Progenitor cell of endocrine pancreas (in vitro differentiated cells): Measurements from ENCODE around the gene ADARB2. TPM values are rescaled to one million over a fixed set of nuclear protein-coding genes. Genes with fewer than 3 reads are reported as not detected.

ENCODE experiments used
- DNase-seq: peaks from one replicate; pipeline ENCODE4 v3.0.0; 2021; ENCODE audit warnings: low spot score; ENCODE audit not compliant: unreplicated experiment
- H3K27ac Mint-ChIP-seq: 2 replicates; pipeline ENCODE4 v1.8.0; 2021; ENCODE audit warnings: mild to moderate bottlenecking, moderate library complexity, mixed read lengths
- H3K27me3 Mint-ChIP-seq: 2 replicates; pipeline ENCODE4 v1.8.0; 2021; ENCODE audit warnings: mixed read lengths
- H3K36me3 Mint-ChIP-seq: 2 replicates; pipeline ENCODE4 v1.8.0; 2022; ENCODE audit warnings: mixed read lengths; ENCODE audit not compliant: insufficient read depth
- H3K4me1 Mint-ChIP-seq: 2 replicates; pipeline ENCODE4 v1.8.0; 2021; ENCODE audit warnings: low read depth, mixed read lengths
- H3K4me3 Mint-ChIP-seq: 2 replicates; pipeline ENCODE4 v1.8.0; 2021; ENCODE audit warnings: low read depth, mild to moderate bottlenecking, moderate library complexity, mixed read lengths
- H3K9me3 Mint-ChIP-seq: 2 replicates; pipeline ENCODE4 v1.8.0; 2021; ENCODE audit warnings: low read depth, mixed read lengths
- CTCF ChIP-seq: fragments of 200-600 bp; sonication (generic); IDR thresholded peaks from one replicate; pipeline ENCODE4 v1.5.0; 2021; ENCODE audit warnings: antibody characterized with exemption, mild to moderate bottlenecking; ENCODE audit not compliant: unreplicated experiment
- total RNA-seq: library from RNA; stranded (reverse); gene quantifications from 2 replicates; pipeline ENCODE4 v1.2.1, GENCODE V29; 2021

Gene ADARB2
- total RNA-seq, 1 donor from 2014 or later: 1.3 TPM

GRCh38 chr10:1515780-1516491 is 221.4 kb downstream of the ADARB2 start:
- no peak for DNase-seq
- TF ChIP-seq CTCF: no peak
- peaks cover 4% of the 10 kb centered on the region for H3K9me3 Mint-ChIP-seq
- H3K27me3 Mint-ChIP-seq: peaks cover 3% of the 10 kb centered on the region
- no peak overlapping the region for H3K4me3 Mint-ChIP-seq
- H3K27ac Mint-ChIP-seq: no peak overlapping the region
- H3K36me3 Mint-ChIP-seq: no peaks in the 10 kb centered on the region
- no peaks in the 10 kb centered on the region for H3K4me1 Mint-ChIP-seq

GRCh38 chr10:1515121-1515779 is 222.1 kb downstream of the ADARB2 start:
- Mint-ChIP-seq H3K27me3 (peaks cover 3% of the 10 kb centered on the region), H3K4me1 (no peaks in the 10 kb centered on the region), H3K4me3 (no peak overlapping the region), H3K9me3 (peaks cover 4% of the 10 kb centered on the region), H3K27ac (no peak overlapping the region), H3K36me3 (no peaks in the 10 kb centered on the region)
- no peak for TF ChIP-seq CTCF
- no peak for DNase-seq

- Mint-ChIP-seq H3K36me3 (no peaks in the 10 kb centered on the region), H3K4me3 (no peak overlapping the region), H3K27me3 (peaks cover 3% of the 10 kb centered on the region), H3K9me3 (peaks cover 4% of the 10 kb centered on the region), H3K27ac (no peak overlapping the region), H3K4me1 (no peaks in the 10 kb centered on the region)
- no peak for TF ChIP-seq CTCF
- DNase-seq: no peak
Observed at GRCh38 chr10:1514681-1515080, 222.6 kb downstream of the ADARB2 start.

GRCh38 chr10:1513221-1513620 is 224.1 kb downstream of the ADARB2 start:
- no peak for DNase-seq
- no peak overlapping the region for H3K4me3 Mint-ChIP-seq

More at GRCh38 chr10:1513221-1513620, 224.1 kb downstream of the ADARB2 start:
- Mint-ChIP-seq H3K27me3 (peaks cover 3% of the 10 kb centered on the region), H3K27ac (no peak overlapping the region), H3K4me1 (no peaks in the 10 kb centered on the region), H3K36me3 (no peaks in the 10 kb centered on the region), H3K9me3 (peaks cover 4% of the 10 kb centered on the region)
- no peak for TF ChIP-seq CTCF
